Kidney (tissue), 14 donors: ENCODE results near the gene KRT82. TPM values are rescaled to one million over a fixed set of nuclear protein-coding genes. Genes with fewer than 3 reads are reported as not detected.

Experiments used
- DNase-seq, 5 donors: peaks; one replicate each; pipeline ENCODE4 v3.0.0-alpha.2; 2013 to 2020
- FAIRE-seq: peaks from 2 replicates; lab custom pipeline; 2012; peaks lifted over from hg19 to GRCh38; lab: Jason Lieb, UNC
- H3K27ac ChIP-seq, 2 donors: one replicate each; pipeline ENCODE4 v1.7.0; 2013; ENCODE audit warnings: low read depth in 2 of 2, low read length in 2 of 2, inconsistent platforms in 1 of 2
- H3K27me3 ChIP-seq: one replicate; pipeline ENCODE4 v1.7.1; 2013; ENCODE audit warnings: low read length, inconsistent platforms; ENCODE audit not compliant: control insufficient read depth, insufficient read depth
- H3K36me3 ChIP-seq, 3 donors: one replicate each; pipeline versions ENCODE4 v1.7.0 to v1.7.1; 2013; ENCODE audit warnings: low read length in 3 of 3, control low read depth in 1 of 3, inconsistent platforms in 1 of 3; ENCODE audit not compliant: insufficient read depth in 3 of 3, control insufficient read depth in 2 of 3
- H3K4me1 ChIP-seq, 3 donors: one replicate each; pipeline versions ENCODE4 v1.7.0 to v1.7.1; 2013; ENCODE audit warnings: low read length in 3 of 3, inconsistent platforms in 1 of 3, low read depth in 1 of 3; ENCODE audit not compliant: control insufficient read depth in 2 of 3, insufficient read depth in 2 of 3
- H3K4me3 ChIP-seq, 3 donors: one replicate each; pipeline versions ENCODE4 v1.7.0 to v1.8.1; 2013; ENCODE audit warnings: low read length in 3 of 3, control low read depth in 1 of 3, inconsistent platforms in 1 of 3
- H3K9ac ChIP-seq, 3 donors: one replicate each; pipeline versions ENCODE4 v1.7.0 to v1.7.1; 2013; ENCODE audit warnings: low read length in 3 of 3, control low read depth in 1 of 3, inconsistent platforms in 1 of 3
- H3K9me3 ChIP-seq, 3 donors: one replicate each; pipeline versions ENCODE4 v1.7.0 to v1.7.1; 2013; ENCODE audit warnings: low read length in 3 of 3, control low read depth in 1 of 3, inconsistent platforms in 1 of 3; ENCODE audit not compliant: control insufficient read depth in 2 of 3, insufficient read depth in 1 of 3
- intact Hi-C: fragments of 100-400 bp; cut with DNase I; formaldehyde crosslinking; loops from one replicate; pipeline ENCODE4 v1.11.1; 2022
- polyA plus RNA-seq: library from polyadenylated mRNA; stranded (reverse); fragments of 350-450 nt; fragmentation: Illumina TruSeq; extraction: RNeasy Lipid Tissue Mini Kit (QIAGEN cat#74804); gene quantifications from one replicate; pipeline ENCODE4 v1.2.3, GENCODE V29; 2014; ENCODE audit warnings: low read depth, low replicate concordance; ENCODE audit not compliant: insufficient read depth
- total RNA-seq: library from RNA; stranded (reverse); fragmentation: NEBNext Ultra II Directional; extraction: Animal tissue kit (Norgen Biotek cat#: 25700); gene quantifications from one replicate; pipeline ENCODE4 v1.2.1, GENCODE V29; 2021
- TF ChIP-seq, protein P1 (sequence below): IDR thresholded peaks from 3 replicates; pipeline ENCODE4 v1.5.1; 2012; ENCODE audit warnings: mild to moderate bottlenecking, moderate library complexity, borderline replicate concordance; ENCODE audit not compliant: insufficient read depth; ENCODE audit errors: extremely low read depth
- donor health status: control.
- donor health status: control.
- donor health status: control.
- donor health status: control.
- donor health status: control.
- donor health status: DM: yes; HTN: yes; CAD: no.
- donor health status: Normal renal cell carcinoma (clear cell type).

Gene KRT82
- total and polyA plus RNA-seq, 2 donors from 2014 or later, result not detected

DNA sequence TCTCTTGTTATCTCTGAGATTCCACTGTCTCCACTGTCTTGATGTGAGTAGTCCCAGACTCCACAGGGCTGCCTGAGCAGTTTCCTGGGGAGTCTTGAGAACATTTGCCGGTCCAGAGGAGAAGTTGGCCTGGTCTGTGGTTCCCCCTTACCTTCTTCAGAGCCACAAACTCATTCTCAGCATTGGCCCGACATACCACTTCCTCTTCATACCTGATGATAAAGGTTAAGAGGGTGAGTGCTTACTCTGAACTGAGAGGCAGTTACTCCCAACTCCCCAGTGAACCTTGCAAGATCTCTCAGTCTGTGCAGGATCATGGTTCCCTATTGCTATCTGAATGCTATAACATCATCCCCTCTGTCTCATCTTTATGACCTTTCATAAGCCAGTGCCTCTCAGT is 23.3 kb downstream of the KRT82 start:
- no peak overlapping the region for H3K27ac ChIP-seq
- intact Hi-C loops, result loop anchor here (10.0 kb wide), 1 partner anchor 122 kb away; no protein-coding TSS in a partner anchor
- no peaks in the 10 kb centered on the region for H3K9me3 ChIP-seq
- no peaks in the 10 kb centered on the region for H3K36me3 ChIP-seq
- TF ChIP-seq, protein P1, sequence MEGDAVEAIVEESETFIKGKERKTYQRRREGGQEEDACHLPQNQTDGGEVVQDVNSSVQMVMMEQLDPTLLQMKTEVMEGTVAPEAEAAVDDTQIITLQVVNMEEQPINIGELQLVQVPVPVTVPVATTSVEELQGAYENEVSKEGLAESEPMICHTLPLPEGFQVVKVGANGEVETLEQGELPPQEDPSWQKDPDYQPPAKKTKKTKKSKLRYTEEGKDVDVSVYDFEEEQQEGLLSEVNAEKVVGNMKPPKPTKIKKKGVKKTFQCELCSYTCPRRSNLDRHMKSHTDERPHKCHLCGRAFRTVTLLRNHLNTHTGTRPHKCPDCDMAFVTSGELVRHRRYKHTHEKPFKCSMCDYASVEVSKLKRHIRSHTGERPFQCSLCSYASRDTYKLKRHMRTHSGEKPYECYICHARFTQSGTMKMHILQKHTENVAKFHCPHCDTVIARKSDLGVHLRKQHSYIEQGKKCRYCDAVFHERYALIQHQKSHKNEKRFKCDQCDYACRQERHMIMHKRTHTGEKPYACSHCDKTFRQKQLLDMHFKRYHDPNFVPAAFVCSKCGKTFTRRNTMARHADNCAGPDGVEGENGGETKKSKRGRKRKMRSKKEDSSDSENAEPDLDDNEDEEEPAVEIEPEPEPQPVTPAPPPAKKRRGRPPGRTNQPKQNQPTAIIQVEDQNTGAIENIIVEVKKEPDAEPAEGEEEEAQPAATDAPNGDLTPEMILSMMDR, result no peak
- FAIRE-seq (no peak), DNase-seq (no peak)
- H3K27me3 ChIP-seq, result no peaks in the 10 kb centered on the region
- H3K9ac ChIP-seq, result no peak overlapping the region
- H3K4me3 ChIP-seq, result no peak overlapping the region
- no peaks in the 10 kb centered on the region for H3K4me1 ChIP-seq

DNA sequence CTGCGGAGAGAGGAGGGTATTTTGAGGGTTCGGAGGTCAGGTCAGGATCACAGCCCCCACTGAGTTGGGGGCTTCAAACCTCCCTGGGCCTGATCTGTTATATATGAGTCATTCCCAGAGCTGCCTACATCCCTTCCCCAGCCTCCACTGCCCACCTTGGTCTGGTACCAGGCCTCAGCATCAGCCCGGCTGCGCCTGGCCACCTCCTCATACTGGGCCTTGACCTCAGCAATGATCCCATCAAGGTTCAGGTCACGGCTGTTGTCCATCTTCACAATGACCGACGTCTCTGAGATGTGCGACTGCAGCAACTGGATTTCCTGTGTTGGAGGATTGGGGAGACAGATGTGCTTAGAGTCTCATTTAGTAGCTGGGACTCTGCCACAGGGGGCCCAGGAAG is 24.9 kb downstream of the KRT82 start:
- Histone ChIP-seq H3K9ac (no peak overlapping the region), H3K27me3 (no peaks in the 10 kb centered on the region), H3K27ac (no peak overlapping the region), H3K4me3 (no peak overlapping the region), H3K9me3 (no peaks in the 10 kb centered on the region), H3K36me3 (no peaks in the 10 kb centered on the region), H3K4me1 (no peaks in the 10 kb centered on the region)
- DNase-seq (no peak), FAIRE-seq (no peak)
- intact Hi-C loops, result loop anchor here (10.0 kb wide), 1 partner anchor 124 kb away; no protein-coding TSS in a partner anchor
- TF ChIP-seq, protein P1, result no peak

DNA sequence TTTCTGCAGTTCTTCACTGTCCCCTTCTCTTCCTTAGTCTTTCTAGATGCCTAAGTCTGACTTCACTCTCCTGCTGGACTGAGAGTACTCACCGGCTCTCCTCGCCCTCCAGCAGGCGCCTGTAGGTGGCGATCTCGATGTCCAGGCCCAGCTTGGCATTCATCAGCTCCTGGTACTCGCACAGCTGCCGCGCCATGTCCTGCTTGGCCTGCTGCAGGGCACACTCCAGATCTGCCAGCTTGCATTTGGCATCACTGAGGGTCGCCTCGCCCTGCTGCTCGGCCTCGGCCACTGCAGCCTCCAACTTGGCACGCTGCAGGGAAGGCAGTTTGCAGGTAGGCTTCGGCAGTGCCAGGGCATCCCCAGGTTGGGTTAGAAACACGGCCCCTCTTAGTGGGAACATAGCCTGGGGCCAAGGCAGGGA is 25.9 kb downstream of the KRT82 start:
- DNase-seq, result peak in 2 of 5 donors; percentile 40 to 50

More for the DNA sequence above, 25.9 kb downstream of the KRT82 start:
- intact Hi-C loops, result loop anchor here (10.0 kb wide), 1 partner anchor 125 kb away; no protein-coding TSS in a partner anchor
- no peak overlapping the region for H3K9ac ChIP-seq
- H3K27ac ChIP-seq, result no peak overlapping the region
- no peaks in the 10 kb centered on the region for H3K9me3 ChIP-seq
- no peak overlapping the region for H3K4me3 ChIP-seq
- no peaks in the 10 kb centered on the region for H3K27me3 ChIP-seq
- no peak for FAIRE-seq
- no peaks in the 10 kb centered on the region for H3K36me3 ChIP-seq
- no peaks in the 10 kb centered on the region for H3K4me1 ChIP-seq
- TF ChIP-seq, protein P1, result peak; percentile 29
